ENCODE measurements around the gene APOBR.

DNA sequence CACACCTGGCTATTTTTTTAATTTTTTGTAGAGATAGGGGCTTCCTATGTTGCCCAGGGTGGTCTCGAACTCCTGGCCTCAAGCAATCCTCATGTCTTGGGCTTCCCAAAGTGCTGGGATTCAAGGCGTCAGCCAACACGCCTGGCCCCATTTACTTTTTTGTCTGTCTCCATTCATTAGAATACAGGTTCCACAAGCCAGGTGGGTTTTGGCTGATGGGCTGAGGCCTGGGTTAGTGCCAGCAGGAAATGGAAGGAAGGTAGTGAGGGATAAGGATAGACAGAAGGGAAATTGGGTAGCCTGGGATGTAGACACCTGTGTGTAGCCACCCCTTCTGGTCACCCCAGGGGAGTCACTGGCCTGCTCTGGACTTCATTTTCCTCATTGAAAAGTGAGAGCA lies 16.6 kb downstream of the APOBR start:
- TF ChIP-seq, protein P1, sequence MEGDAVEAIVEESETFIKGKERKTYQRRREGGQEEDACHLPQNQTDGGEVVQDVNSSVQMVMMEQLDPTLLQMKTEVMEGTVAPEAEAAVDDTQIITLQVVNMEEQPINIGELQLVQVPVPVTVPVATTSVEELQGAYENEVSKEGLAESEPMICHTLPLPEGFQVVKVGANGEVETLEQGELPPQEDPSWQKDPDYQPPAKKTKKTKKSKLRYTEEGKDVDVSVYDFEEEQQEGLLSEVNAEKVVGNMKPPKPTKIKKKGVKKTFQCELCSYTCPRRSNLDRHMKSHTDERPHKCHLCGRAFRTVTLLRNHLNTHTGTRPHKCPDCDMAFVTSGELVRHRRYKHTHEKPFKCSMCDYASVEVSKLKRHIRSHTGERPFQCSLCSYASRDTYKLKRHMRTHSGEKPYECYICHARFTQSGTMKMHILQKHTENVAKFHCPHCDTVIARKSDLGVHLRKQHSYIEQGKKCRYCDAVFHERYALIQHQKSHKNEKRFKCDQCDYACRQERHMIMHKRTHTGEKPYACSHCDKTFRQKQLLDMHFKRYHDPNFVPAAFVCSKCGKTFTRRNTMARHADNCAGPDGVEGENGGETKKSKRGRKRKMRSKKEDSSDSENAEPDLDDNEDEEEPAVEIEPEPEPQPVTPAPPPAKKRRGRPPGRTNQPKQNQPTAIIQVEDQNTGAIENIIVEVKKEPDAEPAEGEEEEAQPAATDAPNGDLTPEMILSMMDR (IDR thresholded peaks at IDR 0.05; ENCODE audit: extremely low read depth in 1 of 2, insufficient read depth in 1 of 2, low read depth in 1 of 2, low read length in 2 of 2) = no peak
- TF ChIP-seq POLR2A (IDR thresholded peaks at IDR 0.05; ENCODE audit: low read depth, low read length) = no peak
- no peak for TF ChIP-seq POLR2AphosphoS5 (IDR thresholded peaks at IDR 0.05; ENCODE audit: insufficient read depth, low read depth, low read length)
- TF ChIP-seq, protein P2, sequence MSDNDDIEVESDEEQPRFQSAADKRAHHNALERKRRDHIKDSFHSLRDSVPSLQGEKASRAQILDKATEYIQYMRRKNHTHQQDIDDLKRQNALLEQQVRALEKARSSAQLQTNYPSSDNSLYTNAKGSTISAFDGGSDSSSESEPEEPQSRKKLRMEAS (IDR thresholded peaks at IDR 0.05; ENCODE audit: insufficient read depth, insufficient read length) = no peak
- TF ChIP-seq JUN (IDR thresholded peaks at IDR 0.05; ENCODE audit: borderline replicate concordance, insufficient read depth, insufficient read length, low read depth) = no peak

Data from endothelial cell of umbilical vein (primary cell).